GM12892 (cell line): Measurements from ENCODE around the gene CTNNA3.

ENCODE experiments used
- DNase-seq: peaks from one replicate; pipeline ENCODE4 v3.0.0; 2011; ENCODE audit not compliant: insufficient read length
- FAIRE-seq: peaks from 2 replicates; lab custom pipeline; 2011; peaks lifted over from hg19 to GRCh38; lab: Jason Lieb, UNC
- POLR2A ChIP-seq: IDR thresholded peaks from 2 replicates; pipeline ENCODE4 v1.6.1; 2011; ENCODE audit warnings: low read depth, low read length, control low read depth
- POLR2AphosphoS5 ChIP-seq: IDR thresholded peaks from 2 replicates; pipeline ENCODE4 v1.6.1; 2011; ENCODE audit warnings: low read depth, low read length, control low read depth
- TAF1 ChIP-seq: IDR thresholded peaks from 2 replicates; pipeline ENCODE4 v1.6.1; 2011; ENCODE audit warnings: low read depth, mild to moderate bottlenecking, control low read depth, low read length, borderline replicate concordance

Gene CTNNA3

DNA sequence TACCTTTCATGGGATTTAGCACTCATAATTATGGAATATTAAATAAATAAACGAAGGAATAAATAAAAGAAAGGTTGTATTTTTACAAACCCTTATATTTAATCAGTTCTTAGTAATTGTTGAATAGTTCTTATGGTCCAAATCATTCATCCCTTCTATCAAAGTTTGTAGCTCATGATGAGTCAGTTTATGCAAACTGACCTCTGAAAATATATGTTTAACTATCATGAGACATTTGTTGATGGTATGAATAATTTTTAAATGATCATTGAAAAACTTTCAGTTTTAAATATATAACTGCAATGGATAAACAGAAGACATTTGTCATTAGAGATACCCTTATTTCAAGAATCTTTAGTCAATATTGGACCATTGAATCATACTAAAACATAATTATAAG lies 1181.3 kb downstream of the CTNNA3 start:
- FAIRE-seq (no peak), DNase-seq (no peak)
- TF ChIP-seq POLR2A (no peak), TAF1 (no peak), POLR2AphosphoS5 (no peak)

DNA sequence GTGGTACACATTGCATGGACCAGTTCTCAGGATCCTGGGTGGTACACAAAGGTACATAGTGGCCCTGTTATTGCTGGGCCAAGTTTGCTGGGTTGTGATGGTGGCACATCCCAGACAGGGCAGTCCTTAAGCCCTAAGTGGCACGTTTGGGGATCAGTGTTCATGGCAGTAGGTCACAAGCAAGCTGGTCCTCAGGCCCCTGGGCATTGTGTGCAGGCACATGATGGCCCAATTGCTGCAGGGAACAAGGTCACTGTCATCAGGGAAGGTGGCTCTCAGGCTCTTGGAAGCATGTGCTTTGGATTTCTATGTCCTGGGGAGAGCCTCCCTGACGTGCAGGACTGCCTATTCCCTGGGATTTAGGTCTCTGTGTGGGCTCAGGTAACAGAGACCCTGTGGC lies 1182.5 kb downstream of the CTNNA3 start:
- DNase-seq (no peak), FAIRE-seq (no peak)
- TF ChIP-seq POLR2A (no peak), TAF1 (no peak), POLR2AphosphoS5 (no peak)

DNA sequence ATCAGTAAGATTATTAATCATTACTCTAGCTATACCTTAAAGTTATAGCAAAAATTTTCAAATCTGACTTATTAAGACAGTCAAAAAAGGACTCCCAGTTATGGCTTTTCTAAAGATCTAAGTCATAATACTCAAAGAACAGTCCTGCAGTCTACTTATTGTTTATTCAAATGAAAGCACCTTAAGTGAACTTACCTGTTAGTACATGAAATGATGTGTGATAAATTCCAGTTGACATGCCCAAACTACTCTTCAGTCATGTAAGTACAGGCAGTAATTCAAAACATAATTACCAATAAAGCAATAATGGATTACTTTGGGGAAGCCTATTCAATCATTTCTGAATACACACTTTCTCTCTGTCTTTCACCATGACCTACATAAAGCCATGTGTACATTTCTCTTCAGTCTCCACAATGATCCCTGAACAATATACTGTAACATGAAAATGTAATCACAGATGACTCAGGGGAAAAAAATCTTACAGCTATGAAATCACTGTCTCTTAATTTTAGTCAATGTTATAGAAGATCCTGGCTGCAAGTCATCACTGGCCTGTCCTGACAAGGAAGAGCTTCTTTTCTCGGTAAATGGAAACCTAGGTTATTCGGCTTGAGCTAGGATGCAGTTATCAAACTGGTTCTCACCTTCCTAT lies 1190.9 kb downstream of the CTNNA3 start:
- DNase-seq (no peak), FAIRE-seq (no peak)
- TF ChIP-seq POLR2A (no peak), TAF1 (no peak), POLR2AphosphoS5 (no peak)

DNA sequence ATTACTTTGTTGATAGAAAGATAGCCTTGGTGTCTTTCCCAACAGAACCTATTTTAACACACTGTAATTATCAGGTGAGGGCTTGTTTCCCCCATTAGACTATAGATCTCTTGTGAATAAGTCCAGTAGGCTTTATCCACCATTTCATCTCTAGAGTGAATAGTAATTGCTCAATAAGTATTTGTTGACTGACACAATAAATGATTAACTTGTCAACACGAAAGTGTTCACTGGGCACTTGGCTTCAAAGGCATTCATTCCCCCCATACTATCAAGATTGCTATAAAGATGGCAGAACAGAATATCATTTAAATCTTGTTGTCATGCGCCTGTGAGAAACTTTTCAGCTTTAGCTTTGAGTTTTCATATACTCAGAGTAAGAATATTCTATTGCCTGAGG lies 1194.6 kb downstream of the CTNNA3 start:
- DNase-seq (no peak), FAIRE-seq (no peak)
- TF ChIP-seq POLR2A = no peak
- TF ChIP-seq POLR2AphosphoS5 = no peak
- no peak for TF ChIP-seq TAF1

DNA sequence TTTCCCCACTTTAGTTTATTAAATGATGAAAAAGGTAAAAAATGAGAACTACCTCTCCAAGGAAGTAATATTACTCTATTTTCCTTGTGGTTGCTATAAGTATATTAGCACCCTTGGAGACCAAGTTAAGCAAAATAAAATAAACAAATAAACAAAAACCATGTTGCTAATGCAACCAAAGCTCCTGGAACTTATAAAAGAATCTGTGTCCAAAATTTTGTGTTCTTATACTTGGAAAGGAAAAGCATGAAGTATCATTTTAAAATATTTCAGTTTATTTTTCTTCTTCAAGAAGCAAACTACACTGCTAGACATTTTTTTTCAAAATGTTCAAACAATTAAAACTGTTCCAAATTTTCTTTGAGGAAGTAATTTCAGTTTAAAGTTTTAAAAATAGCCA lies 1212.0 kb downstream of the CTNNA3 start:
- FAIRE-seq (no peak), DNase-seq (no peak)
- TF ChIP-seq TAF1 = no peak
- TF ChIP-seq POLR2A = no peak
- TF ChIP-seq POLR2AphosphoS5 = no peak

DNA sequence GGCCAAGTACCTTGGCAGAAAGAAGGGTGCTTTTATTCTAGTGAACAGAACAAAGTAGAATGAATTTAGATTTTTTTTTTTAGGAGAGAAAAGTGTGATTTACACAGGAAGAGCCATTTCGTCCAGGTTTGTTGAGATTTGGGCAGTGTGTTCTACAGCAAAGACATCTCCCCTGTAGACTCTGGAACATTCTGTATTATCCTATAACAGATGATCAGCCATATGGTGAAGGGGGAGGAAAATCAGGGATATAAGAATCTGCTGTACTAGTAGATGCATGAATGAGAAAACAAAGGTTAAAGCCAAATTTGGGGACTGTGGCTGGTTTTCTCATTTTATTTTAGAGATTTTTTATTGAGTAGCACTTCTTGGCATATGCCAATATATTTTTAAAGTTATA lies 1223.8 kb downstream of the CTNNA3 start:
- FAIRE-seq (no peak), DNase-seq (no peak)
- TF ChIP-seq POLR2AphosphoS5 (no peak), POLR2A (no peak), TAF1 (no peak)

DNA sequence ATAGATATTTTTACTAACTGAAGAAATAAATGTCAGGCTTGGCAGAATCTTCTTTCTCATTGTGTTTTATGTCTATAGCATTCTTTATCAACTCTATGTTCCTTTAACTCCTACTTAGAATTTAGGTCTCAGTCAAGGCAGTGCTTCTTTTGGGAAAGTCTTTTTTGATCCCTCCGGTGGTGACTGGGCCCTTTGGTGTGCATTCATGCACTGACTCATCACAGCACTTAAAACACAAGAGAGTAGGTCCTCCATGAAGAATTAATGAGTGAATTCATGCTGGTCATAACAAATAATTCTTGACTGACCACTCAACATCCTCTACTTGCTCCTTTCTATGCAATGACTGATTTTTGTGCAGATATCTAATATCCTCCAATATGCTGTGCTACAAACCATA lies 1229.0 kb downstream of the CTNNA3 start:
- FAIRE-seq = no peak

DNA sequence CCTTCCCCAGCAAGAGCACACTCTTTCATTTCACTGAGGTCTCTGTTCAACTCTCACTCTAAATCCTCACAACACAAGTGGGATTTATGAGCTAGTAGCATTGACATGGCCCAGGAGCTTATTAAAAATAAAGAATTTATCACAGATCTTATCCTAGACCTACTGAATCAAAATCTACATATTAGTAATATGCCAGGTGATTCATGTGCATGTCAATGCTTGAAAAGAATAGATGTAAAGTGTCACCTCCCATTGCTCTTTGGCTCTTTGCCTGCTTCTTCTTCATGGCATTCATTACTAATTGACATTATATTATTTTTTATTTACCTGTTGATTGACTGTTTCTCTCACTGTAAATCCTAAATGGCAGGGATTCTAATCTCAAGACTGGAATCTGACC lies 1229.4 kb downstream of the CTNNA3 start:
- TF ChIP-seq POLR2A (no peak), POLR2AphosphoS5 (no peak), TAF1 (no peak)
- no peak for FAIRE-seq
- DNase-seq = no peak

More for the DNA sequence above, 1229.0 kb downstream of the CTNNA3 start:
- TF ChIP-seq POLR2A (no peak), POLR2AphosphoS5 (no peak), TAF1 (no peak)
- DNase-seq = no peak

DNA sequence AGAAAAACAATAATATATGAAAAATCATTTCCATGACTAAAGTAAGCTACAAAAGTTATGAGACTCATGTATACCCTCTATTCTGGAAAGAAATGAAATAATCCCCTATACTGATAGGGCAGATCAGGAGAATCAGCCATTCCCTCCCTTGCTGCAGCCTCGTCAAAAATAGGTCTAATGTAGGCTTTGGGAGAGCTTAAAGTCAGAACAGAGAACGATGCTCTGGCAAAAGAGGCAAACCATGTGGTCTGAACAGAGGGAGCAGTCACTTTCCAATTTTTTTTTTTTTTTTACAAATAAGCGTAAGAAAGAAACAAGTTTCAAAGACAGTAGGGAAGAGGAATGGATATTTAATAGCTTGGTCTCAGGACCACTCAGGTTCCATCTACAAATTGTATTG lies 1232.4 kb downstream of the CTNNA3 start:
- DNase-seq = no peak
- FAIRE-seq = no peak
- TF ChIP-seq POLR2AphosphoS5 = no peak
- TF ChIP-seq POLR2A = no peak
- TF ChIP-seq TAF1 = no peak

DNA sequence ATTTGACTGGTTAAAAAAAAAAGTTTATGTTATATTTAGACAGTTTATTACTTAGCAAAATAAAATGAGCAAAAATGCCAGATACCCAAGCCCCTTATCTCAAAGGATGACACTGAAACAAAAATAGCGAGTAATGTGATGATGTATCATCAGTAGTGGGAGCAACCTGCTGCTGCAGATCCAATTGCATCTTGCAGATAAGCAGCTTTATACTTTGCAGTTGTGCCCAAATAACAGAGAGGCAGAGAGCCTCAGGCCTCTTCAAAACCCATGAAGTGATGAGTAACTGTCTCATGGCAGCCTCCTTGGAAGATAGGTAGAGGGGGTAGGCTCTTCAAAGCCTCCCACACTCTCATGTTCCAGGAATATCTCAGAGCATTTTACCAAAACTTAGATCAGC lies 1238.4 kb downstream of the CTNNA3 start:
- no peak for DNase-seq
- no peak for FAIRE-seq
- TF ChIP-seq TAF1 (no peak), POLR2AphosphoS5 (no peak), POLR2A (no peak)

DNA sequence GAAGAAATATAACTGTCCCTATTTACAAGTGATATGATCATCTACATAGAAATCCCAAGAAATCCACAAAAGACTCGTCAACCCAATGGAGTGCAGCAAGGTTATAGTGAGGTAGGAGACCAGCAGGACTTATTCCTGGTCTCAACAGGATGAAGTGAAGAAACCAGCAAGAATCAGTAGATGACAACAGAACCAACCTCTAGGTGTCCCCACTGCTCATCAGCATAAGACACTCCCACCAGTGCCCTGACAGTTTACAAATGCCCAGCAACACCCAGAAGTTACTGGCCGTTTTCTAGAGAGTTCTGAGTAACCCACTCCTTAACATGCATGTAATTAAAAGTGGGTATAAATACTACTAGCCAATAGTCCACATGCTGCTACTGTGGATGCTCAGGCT lies 1240.7 kb downstream of the CTNNA3 start:
- FAIRE-seq (no peak), DNase-seq (no peak)
- TF ChIP-seq POLR2AphosphoS5 = no peak
- no peak for TF ChIP-seq TAF1
- no peak for TF ChIP-seq POLR2A

DNA sequence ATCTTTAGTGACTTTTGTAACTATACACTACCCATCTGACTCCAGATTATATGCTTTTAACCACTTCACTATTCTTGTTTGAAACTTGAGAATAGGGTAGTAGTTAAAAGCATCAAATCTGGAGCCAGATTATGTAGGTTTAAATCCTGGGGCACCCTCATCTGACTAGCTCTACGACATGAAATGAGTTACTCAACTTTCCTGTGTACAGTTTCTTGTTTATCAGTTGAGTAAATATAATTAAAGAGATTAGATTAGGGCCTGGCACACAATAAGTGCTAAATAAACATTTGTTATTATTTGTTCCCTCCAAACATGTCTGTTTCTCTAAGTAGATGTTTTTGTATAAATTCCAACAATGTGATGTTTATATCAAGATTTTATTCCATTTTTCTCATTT lies 1255.4 kb downstream of the CTNNA3 start:
- TF ChIP-seq POLR2A (no peak), POLR2AphosphoS5 (no peak), TAF1 (no peak)
- FAIRE-seq (no peak), DNase-seq (no peak)
